HG02852 (cell line): ENCODE data around the gene MTHFR.
"Not testable (repeated sequence)": the region's sequence is repeated elsewhere in the genome, so short reads cannot be mapped to it uniquely, and the experiment has no call there.

ENCODE experiments used
- ATAC-seq: cut with Tn5 transposase; IDR thresholded peaks from one replicate; pipeline ENCODE4 v1.9.1; 2021; ENCODE audit warnings: mild to moderate bottlenecking, moderate library complexity; ENCODE audit not compliant: unreplicated experiment

The MTHFR gene

DNA sequence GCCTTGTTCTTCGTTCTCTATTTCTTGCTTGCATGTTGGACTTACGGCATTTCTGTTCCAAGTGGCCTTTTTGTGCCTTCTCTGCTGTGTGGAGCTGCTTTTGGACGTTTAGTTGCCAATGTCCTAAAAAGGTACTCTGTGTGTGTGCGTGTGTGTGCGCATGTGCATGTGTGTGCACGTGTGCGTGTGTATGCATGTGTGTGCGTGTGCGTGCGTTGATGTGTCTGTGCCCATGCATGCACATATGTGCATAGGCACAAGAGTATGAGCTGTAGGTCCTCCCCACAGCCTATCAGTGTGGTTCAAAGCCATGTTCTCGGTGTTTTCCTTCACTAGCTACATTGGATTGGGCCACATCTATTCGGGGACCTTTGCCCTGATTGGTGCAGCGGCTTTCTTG is 28.1 kb upstream of the MTHFR start:
- ATAC-seq, result no peak

DNA sequence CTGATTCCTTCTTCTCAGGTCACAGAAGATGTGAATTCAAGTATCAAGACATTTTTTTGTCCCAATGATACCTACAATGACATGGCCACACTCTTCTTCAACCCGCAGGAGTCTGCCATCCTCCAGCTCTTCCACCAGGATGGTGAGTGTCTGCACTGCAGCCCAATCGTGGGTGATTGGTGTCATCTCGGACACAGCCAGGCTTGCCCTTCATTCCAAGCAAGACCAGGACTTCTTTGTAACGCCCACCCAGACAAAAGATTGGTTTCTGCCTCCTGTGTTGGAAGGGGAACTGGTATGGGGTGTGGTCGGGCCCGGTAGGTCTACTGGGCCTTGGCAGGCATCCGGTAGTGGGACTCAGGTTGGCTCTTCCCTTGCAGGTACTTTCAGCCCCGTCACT is 27.7 kb upstream of the MTHFR start:
- ATAC-seq, result no peak

DNA sequence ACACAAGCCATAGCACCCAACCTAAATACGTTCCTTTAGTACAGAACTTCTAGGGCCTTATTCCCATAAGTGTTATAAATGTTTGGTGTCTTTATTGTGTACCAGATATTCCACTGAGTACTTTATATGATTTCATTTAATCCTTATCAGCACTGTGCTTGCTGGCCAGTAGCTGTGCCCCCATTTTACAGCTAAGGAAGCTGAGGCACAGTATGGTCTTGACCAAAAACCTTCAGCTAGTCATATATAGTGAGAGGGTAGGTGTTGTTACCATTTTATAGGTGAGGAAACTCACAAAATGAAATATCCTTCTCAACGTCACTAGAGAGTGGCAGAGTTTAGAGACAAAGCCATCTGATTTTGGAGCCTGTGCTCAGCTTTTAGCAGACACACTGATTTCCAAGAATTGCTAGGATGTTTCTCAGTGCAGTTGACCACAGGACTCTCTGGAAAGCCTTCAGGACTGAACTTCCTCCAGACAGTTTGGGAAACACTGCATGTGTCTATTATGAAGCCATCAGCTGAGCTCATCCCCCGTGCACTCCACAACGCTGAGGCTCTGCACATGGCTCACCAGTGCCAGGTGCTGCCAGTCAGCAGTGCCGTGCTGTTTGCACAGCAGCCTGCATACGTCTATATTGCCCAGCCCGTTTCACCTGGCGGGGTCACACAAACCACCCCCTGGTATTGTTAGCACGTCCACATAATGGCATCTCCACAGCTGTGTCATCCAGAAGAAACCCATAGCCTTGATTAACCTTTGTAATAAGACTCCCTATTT is 26.4 kb upstream of the MTHFR start:
- ATAC-seq, result no peak

DNA sequence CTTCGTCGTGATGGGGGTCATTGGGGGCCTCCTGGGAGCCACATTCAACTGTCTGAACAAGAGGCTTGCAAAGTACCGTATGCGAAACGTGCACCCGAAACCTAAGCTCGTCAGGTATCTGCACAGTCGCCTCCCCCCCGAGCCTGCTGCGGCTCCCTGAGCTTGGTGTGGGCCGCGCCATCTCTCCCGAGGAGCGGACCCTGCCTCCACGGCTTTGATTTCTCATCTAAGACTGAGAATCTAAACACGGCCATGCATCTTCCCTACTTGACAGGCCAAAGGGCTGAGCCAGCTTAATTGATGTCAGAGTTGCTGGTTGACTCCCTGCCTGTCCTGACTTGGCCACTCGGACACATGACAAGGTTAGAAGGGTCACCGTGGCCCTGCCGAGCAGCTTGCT is 22.7 kb upstream of the MTHFR start:
- no peak for ATAC-seq

DNA sequence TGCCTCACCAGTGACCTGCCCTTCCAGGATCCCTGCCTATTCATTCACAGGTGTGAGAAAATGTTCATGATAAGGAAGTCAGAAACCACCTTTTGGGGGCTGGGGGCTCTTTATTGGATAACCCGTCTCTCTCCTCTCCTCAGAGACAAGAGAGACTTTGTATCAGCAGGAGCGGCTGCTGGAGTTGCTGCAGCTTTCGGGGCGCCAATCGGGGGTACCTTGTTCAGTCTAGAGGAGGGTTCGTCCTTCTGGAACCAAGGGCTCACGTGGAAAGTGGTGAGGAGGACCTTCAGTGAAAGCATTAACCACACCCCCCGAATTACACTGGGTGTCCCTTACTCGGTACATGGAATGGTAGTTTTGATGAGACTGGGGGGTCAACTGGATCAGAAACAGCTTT is 21.2 kb upstream of the MTHFR start:
- ATAC-seq, result no peak

DNA sequence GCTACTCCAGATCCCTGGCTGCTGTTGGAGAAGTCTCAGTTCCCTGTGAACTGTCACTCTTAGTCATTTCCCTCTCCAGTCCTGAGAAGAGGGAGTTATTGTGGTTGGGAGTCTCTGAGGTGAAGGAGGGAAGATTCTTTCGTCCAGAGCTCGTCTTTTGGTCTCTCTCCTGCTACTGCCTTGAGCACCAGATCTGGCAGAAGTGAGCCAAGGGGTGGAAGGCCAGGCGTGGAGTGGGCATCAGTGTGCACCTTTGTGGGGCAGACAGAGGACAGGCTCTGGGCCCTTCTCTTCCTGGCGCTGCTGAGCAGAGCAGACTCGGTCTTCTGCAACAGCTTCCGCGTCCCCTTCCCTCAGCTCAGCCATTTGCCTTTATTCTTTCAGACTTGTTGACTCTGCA is 19.4 kb upstream of the MTHFR start:
- no peak for ATAC-seq

DNA sequence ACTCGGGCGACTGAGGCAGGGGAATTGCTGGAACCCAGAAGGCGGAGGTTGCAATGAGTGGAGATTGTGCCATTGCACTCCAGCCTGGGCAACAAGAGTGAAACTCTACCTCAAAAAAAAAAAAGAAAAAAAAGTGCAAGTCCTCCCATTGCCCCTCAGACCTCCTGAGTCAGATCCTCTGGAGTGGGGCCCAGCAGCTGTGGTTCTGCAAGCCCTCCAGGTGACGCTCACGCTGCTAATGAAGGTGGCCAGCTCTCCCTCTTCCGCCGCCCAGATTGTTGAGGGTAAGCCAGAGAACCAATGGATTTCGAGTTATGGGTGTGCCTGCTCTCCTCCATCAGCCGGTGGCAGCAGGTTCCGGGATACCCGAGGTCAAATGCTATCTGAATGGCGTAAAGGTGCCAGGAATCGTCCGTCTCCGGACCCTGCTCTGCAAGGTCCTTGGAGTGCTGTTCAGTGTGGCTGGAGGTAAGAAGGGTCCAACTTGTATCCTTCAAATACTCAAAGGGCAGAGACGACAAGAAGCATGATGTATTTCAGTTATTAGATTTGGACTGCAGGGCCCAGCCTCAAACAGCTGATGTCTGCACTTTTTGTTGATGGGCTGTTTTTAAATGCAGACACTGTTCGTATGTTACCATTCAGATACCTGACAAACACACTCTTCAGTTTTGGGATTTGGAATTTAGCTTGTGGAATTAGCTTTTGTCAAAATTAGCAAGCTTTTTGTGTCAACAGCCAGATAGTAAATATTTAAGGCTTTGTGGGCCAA is 17.8 kb upstream of the MTHFR start:
- ATAC-seq, result no peak

DNA sequence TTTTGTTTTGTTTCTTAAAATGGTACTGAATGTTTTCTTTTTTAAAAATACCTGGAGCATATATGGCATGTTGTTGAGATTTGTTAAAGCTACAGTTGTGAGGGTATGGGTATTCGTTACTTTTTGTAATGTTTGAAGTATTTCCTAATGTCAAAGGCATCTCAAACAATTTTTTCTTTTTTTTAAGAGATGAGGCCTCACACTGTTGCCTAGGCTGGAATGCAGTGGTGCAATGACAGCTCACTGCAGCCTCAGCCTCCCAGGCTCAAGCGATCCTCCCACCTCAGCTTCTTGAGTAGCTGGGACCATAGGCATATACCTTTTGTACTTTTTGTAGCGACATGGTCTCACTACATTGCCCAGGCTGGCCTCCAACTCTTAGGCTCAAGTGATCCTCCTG is 16.3 kb upstream of the MTHFR start:
- ATAC-seq, result no peak

DNA sequence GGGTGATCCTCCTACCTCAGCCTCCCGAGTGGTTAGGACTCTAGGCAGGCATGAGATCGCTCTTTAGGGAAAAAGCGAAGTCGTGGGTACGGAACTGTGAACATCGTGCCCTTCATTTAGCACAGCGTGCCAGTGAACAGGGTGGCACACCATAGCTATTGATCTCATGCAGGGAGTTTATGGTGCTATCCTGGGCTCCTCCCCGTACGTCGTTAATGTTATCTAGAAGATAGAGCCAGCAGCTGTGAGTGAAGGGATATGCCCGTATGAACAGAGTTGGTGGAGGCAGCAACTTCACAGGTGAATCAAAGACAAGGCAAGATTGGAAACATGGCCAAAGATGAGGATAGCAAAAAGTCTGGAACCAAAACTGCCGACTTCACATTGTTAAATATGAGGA is 11.4 kb upstream of the MTHFR start:
- ATAC-seq, result no peak

DNA sequence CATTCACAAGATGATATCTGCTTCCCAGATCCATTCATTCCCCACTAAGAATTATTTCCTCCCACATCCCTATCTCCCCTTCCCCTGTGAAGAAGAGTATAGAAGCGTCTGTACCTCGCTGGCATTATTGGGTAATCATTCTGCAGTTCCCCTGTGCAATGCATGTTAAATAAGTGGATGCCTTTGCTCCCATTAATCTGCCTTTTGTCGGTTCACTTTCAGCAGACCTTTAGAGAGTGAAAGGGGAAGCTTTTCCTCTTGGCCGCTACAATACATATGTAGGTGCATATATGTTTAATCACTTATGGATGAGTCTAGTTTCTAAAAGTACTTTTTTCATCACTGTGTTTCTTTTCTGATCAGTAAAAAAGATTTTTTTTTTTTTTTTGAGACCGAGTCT is 7.3 kb upstream of the MTHFR start:
- ATAC-seq, result no peak

DNA sequence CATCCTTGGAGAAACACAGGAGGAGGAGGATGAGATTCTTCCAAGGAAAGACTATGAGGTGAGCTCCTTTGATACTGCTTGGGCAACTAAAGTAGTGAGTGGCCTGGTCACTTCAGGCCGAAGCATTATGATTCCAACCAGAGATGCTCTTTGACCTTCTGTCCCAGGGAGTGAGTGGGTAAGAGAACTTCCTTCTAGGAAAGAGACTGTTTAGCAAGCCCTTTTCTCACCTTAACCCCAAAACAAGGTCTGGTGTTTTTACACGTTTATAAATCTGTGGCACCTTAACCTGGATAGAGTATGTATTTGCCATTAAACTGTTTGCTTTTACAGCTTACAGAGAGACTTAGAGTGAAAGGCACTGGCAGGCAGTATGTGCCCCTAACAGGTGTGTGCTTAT is 1.4 kb upstream of the MTHFR start:
- no peak for ATAC-seq

DNA sequence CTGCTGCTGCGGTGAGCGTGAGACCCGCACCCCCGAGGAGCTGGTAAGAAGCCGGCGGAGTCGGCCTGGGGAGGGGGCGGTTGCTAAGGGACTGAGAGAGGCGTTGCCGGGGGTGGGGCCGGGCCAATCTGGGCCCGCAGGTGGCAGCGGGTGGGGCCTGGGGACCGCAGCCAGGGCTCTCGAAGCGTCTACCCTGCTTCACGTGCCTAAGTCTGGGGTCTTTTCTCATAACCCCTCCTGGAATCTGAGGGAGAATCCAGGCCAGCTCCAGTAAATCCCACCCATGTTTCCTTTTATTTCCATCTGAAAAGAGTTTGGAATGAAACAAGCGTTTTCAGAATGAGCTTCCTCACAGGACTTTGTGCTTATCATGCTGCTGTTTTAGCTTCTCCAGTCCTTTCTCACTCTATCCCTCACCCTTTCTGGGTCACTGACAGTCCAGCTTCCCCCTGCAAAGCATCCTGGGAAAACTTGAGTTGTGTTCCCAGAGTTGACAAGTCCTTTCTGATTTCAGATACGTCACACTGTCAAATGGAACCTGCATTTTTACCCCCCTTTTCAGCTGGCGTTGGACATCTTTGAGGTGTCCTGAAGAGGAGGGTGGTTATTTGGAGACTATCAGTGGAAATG is 658 bp upstream of the MTHFR start:
- peak; percentile 42 for ATAC-seq

DNA sequence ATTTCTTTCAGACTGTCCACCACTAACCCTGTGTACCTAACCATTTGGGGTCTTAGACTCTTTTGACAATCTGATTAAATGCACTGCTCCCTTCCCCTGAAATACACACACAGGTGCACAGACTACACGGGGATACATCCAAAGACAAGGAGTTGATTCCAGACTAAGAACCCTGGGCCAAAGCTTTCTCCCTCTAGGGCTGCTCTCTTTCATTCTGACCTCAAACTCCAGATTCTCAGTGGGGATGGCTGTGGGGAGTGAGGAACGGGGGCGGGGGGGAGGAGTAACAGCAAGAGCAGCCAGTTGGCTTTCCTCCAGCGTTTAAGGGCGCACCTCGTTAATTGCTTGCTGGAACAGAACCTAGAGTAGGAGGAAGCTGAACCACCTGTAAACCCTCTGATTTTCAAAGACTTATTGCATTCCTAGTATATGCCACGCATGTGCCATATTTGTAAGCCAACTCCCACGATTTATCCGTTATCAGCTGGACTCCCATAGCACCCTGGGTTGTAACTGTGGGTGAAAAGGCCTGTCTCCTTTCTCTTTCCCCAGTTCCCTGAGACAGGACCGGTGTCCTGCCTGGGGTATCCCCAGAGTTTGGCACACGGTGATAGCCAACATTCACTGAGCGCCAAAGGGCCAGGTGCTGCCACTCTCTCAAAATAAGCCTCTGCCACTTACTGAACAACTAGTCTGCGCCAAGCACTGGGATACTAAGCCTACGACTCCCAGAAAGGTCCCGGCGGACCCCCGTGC is 920 bp downstream of the MTHFR start:
- ATAC-seq, result peak; percentile 1

DNA sequence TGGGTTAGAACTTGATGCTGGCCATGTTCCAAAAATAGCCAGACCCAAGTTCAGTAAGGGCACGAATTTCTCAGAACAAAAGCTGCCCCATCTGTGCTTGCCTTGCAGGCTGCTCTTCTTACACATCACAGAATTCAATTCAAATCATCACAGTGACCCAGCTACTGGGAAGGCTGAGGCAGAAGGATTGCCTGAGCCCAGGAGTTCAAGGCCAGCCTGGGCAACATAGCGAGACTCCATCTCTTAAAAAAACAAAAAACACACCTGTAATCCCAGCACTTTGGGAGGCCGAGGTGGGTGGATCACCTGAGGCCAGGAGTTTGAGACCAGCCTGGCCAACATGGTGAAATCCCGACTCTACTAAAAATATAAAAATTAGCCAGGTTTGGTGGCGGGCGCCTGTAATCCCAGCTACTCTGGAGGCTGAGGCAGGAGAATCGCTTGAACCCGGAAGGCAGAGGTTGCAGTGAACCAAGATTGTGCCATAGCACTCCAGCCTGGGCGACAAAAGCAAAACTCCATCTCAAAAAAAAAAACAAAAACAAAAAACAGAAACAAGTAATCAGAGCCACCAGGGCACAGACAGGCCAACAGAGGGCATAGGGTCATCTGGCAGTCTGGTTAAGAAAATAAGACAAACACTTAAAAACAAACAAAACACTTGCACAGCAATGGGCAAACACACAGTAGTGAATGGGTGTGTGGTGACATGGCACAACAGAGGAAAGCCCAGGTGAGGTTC is 1.7 kb downstream of the MTHFR start:
- ATAC-seq, result not testable (repeated sequence)

DNA sequence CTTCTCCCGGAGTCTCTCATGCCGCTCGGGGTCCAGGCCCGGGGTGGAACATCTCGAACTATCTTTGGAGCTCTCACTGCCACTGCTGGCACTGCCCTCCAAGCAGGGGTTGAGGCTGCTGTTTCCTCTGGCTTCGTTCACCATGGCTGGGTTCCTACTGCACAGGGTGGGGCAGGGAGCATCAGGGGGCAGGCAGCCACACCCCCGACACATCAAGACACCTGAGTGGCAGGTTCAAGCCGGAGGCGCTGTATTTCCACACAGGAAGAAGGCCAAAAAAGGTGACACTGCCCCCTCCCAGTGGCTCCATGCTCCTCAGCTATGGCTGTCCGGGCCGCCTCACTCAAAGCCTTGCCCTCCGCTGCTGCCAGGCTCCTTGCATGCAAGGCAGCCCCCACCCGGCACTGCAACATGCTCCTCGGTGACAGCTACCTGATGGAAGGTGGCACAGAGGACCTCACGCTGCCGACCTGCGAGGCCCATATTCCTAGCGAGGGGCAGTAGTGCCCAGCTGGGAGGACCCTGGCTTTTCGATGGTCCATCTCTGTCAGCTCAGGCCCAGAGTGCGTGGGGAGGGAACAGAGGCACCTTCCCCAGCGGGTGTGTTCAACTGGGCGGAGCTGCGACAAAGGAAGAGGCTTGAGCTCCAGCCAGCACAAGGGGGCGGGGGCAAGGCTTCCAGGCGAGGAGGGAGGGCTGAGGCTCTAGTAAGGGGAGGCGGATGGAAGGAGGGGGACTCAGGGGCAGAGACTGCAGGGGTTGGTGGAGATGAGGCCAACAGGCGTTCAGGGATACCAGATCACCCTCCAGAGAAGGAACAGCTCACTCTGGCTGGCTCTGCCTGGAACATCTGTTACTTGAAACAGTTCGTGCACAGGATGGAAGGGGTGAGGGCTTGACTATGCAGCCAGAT is 2.5 kb downstream of the MTHFR start:
- ATAC-seq, result no peak

DNA sequence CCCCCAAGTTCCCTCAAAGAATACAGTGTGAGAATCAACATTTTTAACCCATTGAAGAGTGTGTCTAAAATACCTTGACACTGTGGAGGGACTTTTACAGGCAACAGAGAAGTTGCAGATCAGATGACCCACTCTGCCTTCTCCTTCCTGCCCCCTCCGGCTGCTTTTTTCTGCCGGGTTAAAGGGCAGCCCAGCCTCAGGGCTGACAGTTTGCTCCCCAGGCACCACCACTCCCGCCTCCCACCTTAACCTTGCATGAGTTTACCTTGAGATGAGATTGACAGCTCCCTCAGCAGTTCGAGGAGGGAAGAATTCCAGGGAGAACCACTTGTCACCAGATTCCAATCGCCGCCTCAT is 3.2 kb downstream of the MTHFR start:
- no peak for ATAC-seq

DNA sequence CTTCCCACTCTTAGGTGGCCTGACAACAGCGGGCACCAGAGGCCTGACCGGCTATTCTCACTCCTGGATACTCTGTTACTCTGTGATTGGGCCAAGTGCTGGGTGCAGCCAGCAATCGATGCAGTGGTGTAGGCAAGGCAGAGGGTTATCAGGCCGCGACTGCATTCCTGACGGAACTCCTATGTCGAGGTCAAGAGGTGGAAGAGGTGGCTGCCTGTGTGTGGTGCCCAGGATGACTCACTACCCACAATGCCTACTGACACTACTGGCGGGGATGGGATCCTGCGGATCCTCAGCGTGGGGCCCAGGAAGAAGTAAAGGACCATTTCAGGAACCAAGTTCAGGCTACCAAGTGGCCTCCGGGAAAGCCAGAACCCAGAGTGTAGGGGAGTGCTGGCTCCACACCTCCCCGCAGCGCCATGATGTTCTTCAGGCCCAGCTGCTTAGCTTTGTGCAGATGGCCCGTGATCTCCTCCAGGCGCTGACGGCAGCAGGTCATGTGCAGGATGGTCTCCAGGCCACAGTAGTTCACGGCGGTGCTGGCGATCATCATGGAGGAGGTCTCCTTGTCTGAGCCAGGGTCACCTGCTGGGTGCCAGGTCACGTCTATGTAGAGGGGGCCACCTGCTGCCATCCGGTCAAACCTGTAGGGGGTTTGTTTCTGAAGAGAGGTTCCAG is 4.9 kb downstream of the MTHFR start:
- ATAC-seq, result no peak

DNA sequence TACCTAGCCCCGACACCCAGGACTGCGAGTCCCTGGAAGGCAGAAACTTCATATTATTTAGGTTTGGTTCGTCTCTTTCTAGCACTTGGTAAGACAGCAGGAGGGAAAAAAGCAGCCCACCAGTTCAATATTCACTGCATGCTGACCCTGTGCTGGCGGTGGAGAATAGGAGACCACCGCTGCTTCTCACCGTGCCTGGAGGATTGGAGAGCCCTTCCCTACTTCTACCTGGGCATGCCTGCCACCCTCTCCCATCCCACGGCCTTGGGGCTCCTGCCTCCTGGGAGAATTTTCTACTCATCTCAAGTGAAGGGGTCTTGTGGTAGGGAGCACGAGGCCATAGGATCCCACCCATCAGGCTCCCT is 5.4 kb downstream of the MTHFR start:
- no peak for ATAC-seq

DNA sequence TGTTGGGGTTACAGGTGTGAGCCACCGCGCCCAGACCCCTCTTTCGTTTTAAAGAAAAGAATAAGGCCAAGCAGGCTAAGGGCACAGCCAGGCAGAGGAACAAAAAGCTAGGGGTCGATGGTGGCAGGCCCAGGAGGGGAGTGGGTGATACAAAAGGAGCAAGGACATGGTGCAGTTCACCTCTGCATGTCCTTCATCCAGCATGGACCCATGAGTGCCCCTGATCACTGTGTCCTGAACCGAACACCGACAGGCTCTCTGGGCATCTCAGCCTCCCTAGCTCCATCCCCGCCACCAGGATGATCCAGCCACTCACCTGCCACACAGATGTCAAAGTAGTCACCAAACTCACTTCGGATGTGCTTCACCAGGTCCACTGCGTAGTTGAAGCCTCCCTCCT is 5.9 kb downstream of the MTHFR start:
- no peak for ATAC-seq
